GM12872 (cell line): ENCODE measurements around the gene DMPK.

Experiments used
- CTCF ChIP-seq: IDR thresholded peaks from 3 replicates; pipeline ENCODE4 v1.5.1; 2011; ENCODE audit warnings: low read depth, mild to moderate bottlenecking, low read length, moderate library complexity; ENCODE audit not compliant: insufficient read depth

DMPK gene

DNA sequence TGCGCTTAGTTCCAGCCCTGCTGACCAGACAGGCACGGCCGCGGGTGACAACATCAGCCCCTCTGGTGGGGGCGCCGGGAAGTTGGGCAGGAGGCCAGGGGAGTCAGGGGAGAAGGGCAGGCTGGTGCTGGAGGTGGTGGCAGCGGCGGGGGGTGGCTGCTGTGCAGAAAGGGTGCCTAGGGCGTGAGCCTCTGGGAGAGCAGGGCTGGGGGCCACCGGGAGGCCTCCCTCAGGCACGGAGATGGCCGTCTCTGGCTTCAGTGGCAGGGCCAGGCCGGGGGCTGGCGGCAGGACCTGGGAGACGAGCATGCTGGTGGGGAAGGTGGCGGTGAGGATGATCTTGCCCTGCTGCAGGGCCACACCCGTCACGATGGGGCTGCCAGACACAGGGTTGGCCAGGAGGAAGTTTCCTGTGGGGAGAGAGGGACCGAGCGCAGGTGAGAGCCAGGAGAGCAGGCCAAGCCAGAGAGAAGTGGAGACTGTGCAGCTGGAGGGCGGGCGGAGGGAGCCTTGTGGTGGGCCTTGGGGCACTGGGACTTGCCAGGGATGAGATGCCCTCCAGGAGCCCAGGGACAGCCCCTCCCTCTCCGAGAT, 16.5 kb downstream of the DMPK start:
- no peak for TF ChIP-seq CTCF

- TF ChIP-seq CTCF, result no peak
These were observed 17.2 kb downstream of the DMPK start for GRCh38 chr19:45764945-45765701.

DNA sequence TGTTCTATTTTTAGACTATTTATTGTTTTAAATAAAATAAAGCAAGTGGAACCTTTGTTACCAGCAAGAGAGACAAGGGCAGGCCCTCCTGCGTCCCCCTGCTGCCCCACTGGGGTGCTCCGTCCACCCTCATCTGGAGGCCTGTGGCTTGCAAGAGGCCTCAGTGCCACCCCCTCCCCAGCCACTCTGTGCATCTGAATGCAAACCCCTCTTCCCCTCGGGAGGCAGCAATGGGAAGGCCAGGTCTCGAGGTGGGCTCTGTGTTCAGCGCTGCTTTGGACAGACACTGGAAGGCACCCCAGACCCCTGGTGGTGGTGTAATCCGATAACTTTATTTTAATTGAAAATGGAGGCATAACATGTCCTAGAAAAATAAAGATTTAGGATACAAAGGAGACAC, 17.8 kb downstream of the DMPK start:
- no peak for TF ChIP-seq CTCF

DNA sequence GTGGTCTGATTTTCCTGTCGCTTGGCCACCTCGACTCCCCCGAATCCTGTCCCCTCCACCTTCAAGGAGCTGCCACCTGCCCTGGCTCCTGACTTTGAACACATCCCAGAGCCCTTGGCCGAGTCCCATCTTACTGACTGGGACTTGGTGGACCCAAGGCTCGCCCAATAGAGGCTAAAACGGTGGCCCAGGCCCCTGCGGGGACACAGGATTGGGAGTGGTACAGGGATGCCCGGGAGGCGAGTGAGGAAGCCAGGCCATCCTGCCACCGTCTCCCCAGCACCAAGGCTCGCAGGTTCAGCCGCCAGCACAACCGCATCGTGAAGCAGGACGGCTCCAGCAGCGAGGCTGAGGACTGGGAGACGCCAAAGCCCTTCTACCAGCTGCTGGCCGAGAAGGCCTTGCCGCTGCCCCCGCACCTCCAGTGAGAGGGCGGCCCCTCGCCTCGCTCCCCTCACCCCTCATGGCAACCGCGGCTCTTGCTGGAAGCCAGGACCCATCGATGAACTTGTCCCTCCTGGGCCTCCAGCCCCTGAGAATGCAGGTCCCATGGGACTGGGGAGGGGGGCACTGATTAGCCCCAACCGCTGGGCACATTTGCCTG, 18.5 kb downstream of the DMPK start:
- no peak for TF ChIP-seq CTCF

- TF ChIP-seq CTCF, result no peak
These were observed 19.2 kb downstream of the DMPK start for GRCh38 chr19:45762870-45763631.

- TF ChIP-seq CTCF, result no peak
These were observed 20.6 kb downstream of the DMPK start for GRCh38 chr19:45761714-45762113.

DNA sequence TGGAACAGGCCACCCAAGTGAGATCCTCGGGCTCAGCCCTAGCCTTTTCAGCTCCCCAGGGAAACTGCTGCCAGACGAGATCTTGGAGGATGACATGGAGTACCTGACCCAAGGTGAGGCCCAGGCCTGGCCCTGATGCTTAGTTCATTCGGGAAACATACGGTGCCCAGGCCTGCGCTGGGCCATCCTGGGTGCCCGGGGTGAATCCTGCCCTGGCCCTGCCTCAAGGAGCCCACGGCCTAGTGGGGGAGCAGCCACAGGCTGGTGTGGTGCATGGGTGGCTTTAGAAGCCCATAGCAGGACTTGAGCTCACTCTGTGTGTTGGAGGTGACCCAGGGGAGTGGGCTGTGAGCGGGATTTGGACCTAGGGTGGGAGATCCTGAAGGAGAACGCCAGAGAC, 23.4 kb downstream of the DMPK start:
- TF ChIP-seq CTCF, result no peak
